ENCODE measurements around the gene MRPL12.

Gene MRPL12

DNA sequence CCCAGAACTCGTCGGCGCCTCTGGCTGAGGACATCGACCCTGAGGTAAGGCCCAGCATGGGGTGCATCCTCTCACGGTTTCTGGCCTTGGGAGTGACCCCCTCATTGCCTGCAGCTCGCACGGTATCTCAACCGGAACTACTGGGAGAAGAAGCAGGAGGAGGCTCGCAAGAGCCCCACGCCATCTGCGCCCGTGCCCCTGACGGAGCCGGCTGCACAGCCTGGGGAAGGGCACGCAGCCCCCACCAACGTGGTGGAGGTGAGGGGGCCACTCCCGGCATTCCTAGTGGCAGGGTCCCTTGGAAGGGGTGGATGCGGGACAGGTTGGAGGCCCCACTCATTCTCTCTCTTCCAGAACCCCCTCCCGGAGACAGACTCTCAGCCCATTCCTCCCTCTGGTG lies 8.4 kb upstream of the MRPL12 start:
- Histone ChIP-seq H3K9ac (ENCODE audit: low read depth, low read length) (no peak overlapping the region), H3K4me1 (ENCODE audit: insufficient read depth, low read length) (no peaks in the 10 kb centered on the region), H3K9me3 (ENCODE audit: insufficient read depth, low read depth, low read length) (no peaks in the 10 kb centered on the region), H3K27me3 (ENCODE audit: insufficient read depth, low read length) (no peaks in the 10 kb centered on the region), H3K27ac (ENCODE audit: low read length) (no peak overlapping the region), H3K36me3 (ENCODE audit: insufficient read depth, low read depth, low read length) (peaks cover 85% of the 10 kb centered on the region), H3K4me3 (ENCODE audit: low read length) (no peak overlapping the region)

DNA sequence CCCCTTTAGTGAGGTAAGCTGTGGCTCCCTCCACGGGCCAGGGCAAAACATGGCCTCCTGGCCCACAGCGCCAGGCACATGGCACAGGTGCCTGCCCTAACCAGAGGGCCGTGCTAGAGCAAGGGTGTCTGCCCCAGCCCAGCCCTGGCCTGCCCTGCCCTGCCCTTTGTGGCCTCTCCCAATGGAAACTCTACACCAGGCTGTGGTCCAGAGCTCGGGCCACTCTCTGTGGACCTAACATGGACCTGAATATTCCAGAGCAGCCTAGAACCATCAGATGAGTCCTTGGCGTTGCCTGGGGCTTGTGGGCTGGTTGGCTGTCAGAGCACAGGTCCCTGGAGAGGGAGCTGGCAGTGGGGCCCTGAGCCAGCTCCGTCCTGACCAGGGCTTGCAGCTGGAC lies 8.0 kb upstream of the MRPL12 start:
- no peak overlapping the region for H3K4me3 ChIP-seq (ENCODE audit: low read length)
- H3K36me3 ChIP-seq (ENCODE audit: insufficient read depth, low read depth, low read length): peaks cover 81% of the 10 kb centered on the region
- H3K9ac ChIP-seq (ENCODE audit: low read depth, low read length): no peak overlapping the region
- no peak overlapping the region for H3K27ac ChIP-seq (ENCODE audit: low read length)
- H3K27me3 ChIP-seq (ENCODE audit: insufficient read depth, low read length): no peaks in the 10 kb centered on the region
- H3K9me3 ChIP-seq (ENCODE audit: insufficient read depth, low read depth, low read length): no peaks in the 10 kb centered on the region
- H3K4me1 ChIP-seq (ENCODE audit: insufficient read depth, low read length): no peaks in the 10 kb centered on the region

DNA sequence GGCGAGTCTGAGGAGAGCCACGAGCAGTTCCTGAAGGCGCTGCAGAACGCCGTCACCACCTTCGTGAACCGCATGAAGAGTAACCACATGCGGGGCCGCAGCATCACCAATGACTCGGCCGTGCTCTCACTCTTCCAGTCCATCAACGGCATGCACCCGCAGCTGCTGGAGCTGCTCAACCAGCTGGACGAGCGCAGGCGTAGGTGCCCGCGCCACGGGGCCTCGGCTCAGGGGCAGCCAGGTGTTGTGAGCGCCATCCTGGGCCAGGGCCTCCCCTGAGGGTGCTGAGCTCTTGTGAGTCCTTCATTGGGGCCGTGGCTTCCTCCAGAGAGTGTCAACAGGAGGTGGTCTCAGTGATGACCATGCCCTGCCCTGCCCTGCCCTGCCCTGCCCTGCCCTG lies 7.4 kb upstream of the MRPL12 start:
- Histone ChIP-seq H3K9me3 (ENCODE audit: insufficient read depth, low read depth, low read length) (no peaks in the 10 kb centered on the region), H3K4me1 (ENCODE audit: insufficient read depth, low read length) (no peaks in the 10 kb centered on the region), H3K36me3 (ENCODE audit: insufficient read depth, low read depth, low read length) (peaks cover 79% of the 10 kb centered on the region), H3K27me3 (ENCODE audit: insufficient read depth, low read length) (no peaks in the 10 kb centered on the region), H3K27ac (ENCODE audit: low read length) (no peak overlapping the region), H3K4me3 (ENCODE audit: low read length) (no peak overlapping the region), H3K9ac (ENCODE audit: low read depth, low read length) (no peak overlapping the region)

DNA sequence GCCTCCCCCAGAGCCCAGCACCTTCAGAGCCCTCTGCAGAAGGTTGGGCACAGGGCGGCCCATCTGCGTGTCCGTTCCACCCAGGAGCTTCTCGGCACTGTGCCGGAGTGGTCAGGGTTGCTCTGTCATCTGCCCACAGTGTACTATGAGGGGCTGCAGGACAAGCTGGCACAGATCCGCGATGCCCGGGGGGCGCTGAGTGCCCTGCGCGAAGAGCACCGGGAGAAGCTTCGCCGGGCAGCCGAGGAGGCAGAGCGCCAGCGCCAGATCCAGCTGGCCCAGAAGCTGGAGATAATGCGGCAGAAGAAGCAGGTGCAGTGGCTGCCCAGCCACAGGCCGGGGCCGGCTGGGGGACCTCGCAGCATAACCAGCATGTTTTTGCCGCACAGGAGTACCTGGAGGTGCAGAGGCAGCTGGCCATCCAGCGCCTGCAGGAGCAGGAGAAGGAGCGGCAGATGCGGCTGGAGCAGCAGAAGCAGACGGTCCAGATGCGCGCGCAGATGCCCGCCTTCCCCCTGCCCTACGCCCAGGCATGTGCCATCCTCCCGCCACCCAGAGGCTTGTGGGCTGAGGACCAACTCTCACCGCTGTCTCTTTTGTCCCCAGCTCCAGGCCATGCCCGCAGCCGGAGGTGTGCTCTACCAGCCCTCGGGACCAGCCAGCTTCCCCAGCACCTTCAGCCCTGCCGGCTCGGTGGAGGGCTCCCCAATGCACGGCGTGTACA lies 6.8 kb upstream of the MRPL12 start:
- Histone ChIP-seq H3K36me3 (ENCODE audit: insufficient read depth, low read depth, low read length) (peaks cover 79% of the 10 kb centered on the region), H3K4me1 (ENCODE audit: insufficient read depth, low read length) (no peaks in the 10 kb centered on the region; the same call in 1 of the 2 replicates), H3K27me3 (ENCODE audit: insufficient read depth, low read length) (no peaks in the 10 kb centered on the region), H3K9ac (ENCODE audit: low read depth, low read length) (no peak overlapping the region), H3K27ac (ENCODE audit: low read length) (no peak overlapping the region), H3K9me3 (ENCODE audit: insufficient read depth, low read depth, low read length) (no peaks in the 10 kb centered on the region), H3K4me3 (ENCODE audit: low read length) (no peak overlapping the region)

DNA sequence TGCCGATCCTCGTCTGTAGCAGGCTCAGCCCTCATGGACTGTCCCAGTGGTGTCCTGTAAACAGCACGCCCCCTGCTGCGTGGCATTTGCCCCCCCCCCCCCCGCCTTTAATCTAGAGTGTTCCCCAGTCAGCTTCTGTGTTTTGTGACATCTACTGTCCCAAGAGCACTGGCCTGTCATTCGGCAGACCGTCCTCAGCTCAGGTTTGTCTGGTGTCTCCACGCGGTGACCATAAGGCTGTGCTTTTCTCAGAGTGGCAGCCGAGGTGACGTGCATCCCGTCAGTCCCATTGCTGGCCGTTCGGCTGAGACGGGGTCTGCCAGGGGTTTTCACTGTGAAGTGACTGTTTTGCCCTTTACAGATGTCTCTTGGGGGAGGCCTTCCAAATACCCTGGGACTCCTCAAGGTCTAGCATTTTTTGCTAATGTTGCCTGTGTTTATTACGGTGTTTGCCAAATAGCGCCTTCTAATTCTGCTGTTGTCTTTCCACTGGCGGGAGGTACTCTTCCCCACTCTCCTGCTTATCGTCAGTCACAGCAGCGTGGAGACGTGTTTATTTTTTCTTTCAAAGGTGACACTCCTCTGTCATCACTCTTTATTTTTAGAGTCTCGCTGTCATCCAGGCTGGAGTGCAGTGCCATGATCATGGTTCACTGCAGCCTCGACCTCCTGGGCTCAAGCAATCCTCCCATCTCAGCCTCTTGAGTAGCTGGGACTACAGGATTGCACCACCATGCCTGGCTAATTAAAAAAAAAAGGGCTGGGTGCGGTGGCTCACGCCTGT lies 5.7 kb upstream of the MRPL12 start:
- no peak overlapping the region for H3K4me3 ChIP-seq (ENCODE audit: low read length)
- H3K27ac ChIP-seq (ENCODE audit: low read length): no peak overlapping the region
- no peaks in the 10 kb centered on the region; the same call in 1 of the 2 replicates for H3K4me1 ChIP-seq (ENCODE audit: insufficient read depth, low read length)
- H3K36me3 ChIP-seq (ENCODE audit: insufficient read depth, low read depth, low read length): peaks cover 74% of the 10 kb centered on the region
- H3K9ac ChIP-seq (ENCODE audit: low read depth, low read length): no peak overlapping the region
- H3K9me3 ChIP-seq (ENCODE audit: insufficient read depth, low read depth, low read length): no peaks in the 10 kb centered on the region
- no peaks in the 10 kb centered on the region for H3K27me3 ChIP-seq (ENCODE audit: insufficient read depth, low read length)

DNA sequence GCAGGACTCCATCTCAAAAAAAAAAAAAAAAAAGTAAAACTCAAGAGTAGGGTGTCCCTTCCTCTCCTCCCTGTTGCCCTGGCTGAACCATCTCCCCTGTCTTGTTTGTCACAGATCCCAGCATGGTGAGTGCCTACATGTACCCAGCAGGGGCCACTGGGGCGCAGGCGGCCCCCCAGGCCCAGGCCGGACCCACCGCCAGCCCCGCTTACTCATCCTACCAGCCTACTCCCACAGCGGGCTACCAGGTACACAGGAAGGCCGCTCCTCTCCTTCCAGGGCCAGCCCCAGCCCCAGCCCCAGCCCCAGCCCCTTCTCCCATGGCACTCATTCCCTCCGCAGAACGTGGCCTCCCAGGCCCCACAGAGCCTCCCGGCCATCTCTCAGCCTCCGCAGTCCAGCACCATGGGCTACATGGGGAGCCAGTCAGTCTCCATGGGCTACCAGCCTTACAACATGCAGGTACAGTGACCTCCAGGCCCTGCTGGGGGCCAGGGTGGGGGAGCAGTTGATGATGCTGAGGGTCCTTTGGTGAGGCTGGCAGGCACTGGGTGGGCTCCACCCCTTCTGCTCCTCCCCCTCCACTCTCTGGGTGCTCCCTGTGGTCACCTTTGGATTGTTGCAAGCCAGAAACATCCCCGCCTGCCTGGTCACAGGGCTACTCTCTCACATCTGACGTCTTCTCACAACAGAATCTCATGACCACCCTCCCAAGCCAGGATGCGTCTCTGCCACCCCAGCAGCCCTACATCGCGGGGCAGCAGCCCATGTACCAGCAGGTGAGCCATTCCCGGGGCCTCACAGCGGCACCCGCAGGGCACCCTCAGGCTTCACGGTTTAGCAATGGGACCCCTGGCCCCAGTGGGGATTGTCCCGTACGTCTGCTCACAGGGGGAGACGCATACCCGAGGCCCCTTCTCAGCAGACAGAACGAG lies 2.5 kb upstream of the MRPL12 start:
- H3K9ac ChIP-seq (ENCODE audit: low read depth, low read length): no peak overlapping the region
- no peak overlapping the region for H3K27ac ChIP-seq (ENCODE audit: low read length)
- peaks cover 61% of the 10 kb centered on the region for H3K36me3 ChIP-seq (ENCODE audit: insufficient read depth, low read depth, low read length)
- H3K27me3 ChIP-seq (ENCODE audit: insufficient read depth, low read length): no peaks in the 10 kb centered on the region
- no peaks in the 10 kb centered on the region; the same call in 1 of the 2 replicates for H3K4me1 ChIP-seq (ENCODE audit: insufficient read depth, low read length)
- no peaks in the 10 kb centered on the region for H3K9me3 ChIP-seq (ENCODE audit: insufficient read depth, low read depth, low read length)
- H3K4me3 ChIP-seq (ENCODE audit: low read length): no peak overlapping the region

DNA sequence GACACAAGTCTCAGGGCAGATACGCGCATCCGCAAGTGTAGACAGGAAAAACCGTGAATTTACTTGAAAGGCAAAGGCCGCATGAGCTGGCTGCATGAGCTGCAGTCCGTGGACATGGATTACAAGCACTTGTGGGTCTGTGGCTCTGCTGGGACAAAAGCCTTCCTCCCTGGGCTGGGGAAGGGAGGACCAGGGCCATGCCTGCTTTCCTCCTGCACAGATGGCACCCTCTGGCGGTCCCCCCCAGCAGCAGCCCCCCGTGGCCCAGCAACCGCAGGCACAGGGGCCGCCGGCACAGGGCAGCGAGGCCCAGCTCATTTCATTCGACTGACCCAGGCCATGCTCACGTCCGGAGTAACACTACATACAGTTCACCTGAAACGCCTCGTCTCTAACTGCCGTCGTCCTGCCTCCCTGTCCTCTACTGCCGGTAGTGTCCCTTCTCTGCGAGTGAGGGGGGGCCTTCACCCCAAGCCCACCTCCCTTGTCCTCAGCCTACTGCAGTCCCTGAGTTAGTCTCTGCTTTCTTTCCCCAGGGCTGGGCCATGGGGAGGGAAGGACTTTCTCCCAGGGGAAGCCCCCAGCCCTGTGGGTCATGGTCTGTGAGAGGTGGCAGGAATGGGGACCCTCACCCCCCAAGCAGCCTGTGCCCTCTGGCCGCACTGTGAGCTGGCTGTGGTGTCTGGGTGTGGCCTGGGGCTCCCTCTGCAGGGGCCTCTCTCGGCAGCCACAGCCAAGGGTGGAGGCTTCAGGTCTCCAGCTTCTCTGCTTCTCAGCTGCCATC lies 1.7 kb upstream of the MRPL12 start:
- Histone ChIP-seq H3K9me3 (ENCODE audit: insufficient read depth, low read depth, low read length) (no peaks in the 10 kb centered on the region), H3K9ac (ENCODE audit: low read depth, low read length) (peak overlapping the region; percentile 96; the same call in 1 of the 2 replicates), H3K4me3 (ENCODE audit: low read length) (peak overlapping the region; percentile 97; the same call in 1 of the 2 replicates), H3K27ac (ENCODE audit: low read length) (no peak overlapping the region), H3K4me1 (ENCODE audit: insufficient read depth, low read length) (no peaks in the 10 kb centered on the region; the same call in 1 of the 2 replicates), H3K27me3 (ENCODE audit: insufficient read depth, low read length) (no peaks in the 10 kb centered on the region), H3K36me3 (ENCODE audit: insufficient read depth, low read depth, low read length) (peaks cover 62% of the 10 kb centered on the region)

DNA sequence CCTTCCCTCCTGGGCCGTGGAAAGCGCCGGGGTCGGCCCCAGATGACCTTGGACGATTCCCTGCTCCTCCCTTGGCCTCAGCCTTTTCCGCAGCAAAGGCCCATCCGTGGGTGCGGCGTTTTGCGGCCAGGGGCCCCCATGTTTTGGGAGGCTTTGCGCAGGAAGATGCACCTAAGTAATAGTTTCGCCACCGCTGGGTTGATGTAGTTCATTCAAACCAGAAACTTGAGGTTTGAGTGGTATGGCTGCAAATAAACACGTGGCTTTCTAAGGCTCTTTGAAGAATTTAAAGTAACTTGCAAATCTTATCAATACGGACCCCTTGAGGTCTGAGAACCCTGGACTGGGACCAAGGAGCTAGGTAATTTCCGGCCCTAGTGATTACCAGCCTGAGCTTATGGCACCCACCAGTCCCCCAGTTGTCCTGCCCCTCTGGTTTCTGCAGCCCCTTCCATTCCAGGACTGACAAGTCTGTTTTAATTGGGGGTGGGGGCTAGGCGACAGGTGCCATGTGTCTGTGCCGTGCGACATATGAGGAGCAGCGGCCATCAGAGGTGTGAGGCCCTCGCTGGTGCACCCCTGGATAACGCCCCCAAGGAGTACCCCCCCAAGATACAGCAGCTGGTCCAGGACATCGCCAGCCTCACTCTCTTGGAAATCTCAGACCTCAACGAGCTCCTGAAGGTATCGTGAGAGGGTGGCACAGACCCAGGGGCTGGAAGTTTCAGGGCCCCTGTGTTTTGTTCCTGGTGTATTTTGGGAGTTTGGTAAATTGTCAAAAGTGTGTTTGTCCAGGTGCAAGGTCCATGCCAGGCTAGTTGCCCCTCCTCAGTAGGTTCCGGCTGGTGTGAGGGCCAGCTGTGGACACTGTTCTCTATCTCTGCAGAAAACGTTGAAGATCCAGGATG lies 834 bp downstream of the MRPL12 start:
- Histone ChIP-seq H3K9ac (ENCODE audit: low read depth, low read length) (peak overlapping the region; percentile 96), H3K36me3 (ENCODE audit: insufficient read depth, low read depth, low read length) (peaks cover 53% of the 10 kb centered on the region), H3K27me3 (ENCODE audit: insufficient read depth, low read length) (no peaks in the 10 kb centered on the region), H3K4me1 (ENCODE audit: insufficient read depth, low read length) (no peaks in the 10 kb centered on the region; the same call in 1 of the 2 replicates), H3K27ac (ENCODE audit: low read length) (peak overlapping the region; percentile 81), H3K9me3 (ENCODE audit: insufficient read depth, low read depth, low read length) (no peaks in the 10 kb centered on the region), H3K4me3 (ENCODE audit: low read length) (peak overlapping the region; percentile 97)

DNA sequence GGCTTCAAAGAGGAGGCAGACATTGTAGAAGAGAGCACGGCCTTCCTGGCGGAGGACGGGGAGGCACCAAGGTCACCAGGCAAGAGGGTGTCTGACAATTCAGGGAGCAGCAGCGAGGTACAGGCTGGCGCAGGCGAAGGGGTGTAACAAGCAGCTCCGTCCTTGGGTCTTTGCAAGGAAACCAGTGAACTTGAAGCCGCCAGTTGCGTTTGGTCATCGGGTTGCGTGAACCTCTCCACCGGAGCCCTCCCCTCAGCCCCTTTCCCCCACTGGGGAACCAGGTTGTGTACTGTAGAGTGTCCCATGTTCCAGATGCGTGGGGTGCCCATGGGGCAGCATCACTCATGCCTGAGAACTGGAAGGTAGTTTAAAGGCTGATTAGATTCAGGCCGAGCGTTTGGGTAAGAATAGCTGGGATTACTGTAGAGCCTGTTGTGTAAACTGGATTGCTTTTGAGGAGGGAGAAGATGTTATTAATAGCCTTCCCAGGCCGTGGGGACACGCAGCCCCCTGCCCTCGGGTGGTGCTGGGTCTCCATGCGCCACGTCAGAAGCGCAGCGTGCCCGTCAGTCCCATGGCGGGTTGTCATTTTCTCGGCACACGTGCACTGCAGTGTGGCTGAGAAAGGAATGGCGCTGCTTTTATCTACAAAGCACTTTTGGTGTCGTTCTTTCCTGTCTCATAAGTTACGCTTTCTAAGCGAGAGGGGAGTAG lies 2.5 kb downstream of the MRPL12 start:
- Histone ChIP-seq H3K27me3 (ENCODE audit: insufficient read depth, low read length) (peaks cover 5% of the 10 kb centered on the region; the same call in 1 of the 2 replicates), H3K9ac (ENCODE audit: low read depth, low read length) (no peak overlapping the region), H3K9me3 (ENCODE audit: insufficient read depth, low read depth, low read length) (no peaks in the 10 kb centered on the region), H3K36me3 (ENCODE audit: insufficient read depth, low read depth, low read length) (peaks cover 48% of the 10 kb centered on the region), H3K4me3 (ENCODE audit: low read length) (no peak overlapping the region), H3K27ac (ENCODE audit: low read length) (no peak overlapping the region), H3K4me1 (ENCODE audit: insufficient read depth, low read length) (peaks cover 4% of the 10 kb centered on the region)

DNA sequence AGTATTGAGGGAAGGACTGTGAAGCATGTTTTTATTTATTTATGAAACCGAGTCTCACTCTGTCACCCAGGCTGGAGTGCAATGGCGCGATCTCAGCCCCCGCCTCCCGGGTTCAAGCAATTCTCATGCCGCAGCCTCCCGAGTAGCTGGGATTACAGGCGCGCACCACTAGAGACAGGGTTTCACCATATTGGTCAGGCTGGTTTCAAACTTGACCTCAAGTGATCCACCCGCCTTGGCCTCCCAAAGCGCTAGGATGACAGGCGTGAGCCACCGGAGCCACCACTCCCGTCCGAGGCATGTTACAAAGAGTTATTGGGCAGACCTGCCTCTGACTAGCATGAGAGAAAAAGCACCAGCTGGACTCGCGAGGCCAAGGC lies 3.1 kb downstream of the MRPL12 start:
- Histone ChIP-seq H3K9me3 (ENCODE audit: insufficient read depth, low read depth, low read length) (no peaks in the 10 kb centered on the region), H3K36me3 (ENCODE audit: insufficient read depth, low read depth, low read length) (peaks cover 42% of the 10 kb centered on the region), H3K27me3 (ENCODE audit: insufficient read depth, low read length) (peaks cover 11% of the 10 kb centered on the region; the same call in 1 of the 2 replicates), H3K4me1 (ENCODE audit: insufficient read depth, low read length) (peaks cover 10% of the 10 kb centered on the region), H3K9ac (ENCODE audit: low read depth, low read length) (no peak overlapping the region), H3K27ac (ENCODE audit: low read length) (no peak overlapping the region), H3K4me3 (ENCODE audit: low read length) (no peak overlapping the region)

Measured in iPS-20b (cell line).